ENCODE results near the gene ZNF423.

The ZNF423 gene

DNA sequence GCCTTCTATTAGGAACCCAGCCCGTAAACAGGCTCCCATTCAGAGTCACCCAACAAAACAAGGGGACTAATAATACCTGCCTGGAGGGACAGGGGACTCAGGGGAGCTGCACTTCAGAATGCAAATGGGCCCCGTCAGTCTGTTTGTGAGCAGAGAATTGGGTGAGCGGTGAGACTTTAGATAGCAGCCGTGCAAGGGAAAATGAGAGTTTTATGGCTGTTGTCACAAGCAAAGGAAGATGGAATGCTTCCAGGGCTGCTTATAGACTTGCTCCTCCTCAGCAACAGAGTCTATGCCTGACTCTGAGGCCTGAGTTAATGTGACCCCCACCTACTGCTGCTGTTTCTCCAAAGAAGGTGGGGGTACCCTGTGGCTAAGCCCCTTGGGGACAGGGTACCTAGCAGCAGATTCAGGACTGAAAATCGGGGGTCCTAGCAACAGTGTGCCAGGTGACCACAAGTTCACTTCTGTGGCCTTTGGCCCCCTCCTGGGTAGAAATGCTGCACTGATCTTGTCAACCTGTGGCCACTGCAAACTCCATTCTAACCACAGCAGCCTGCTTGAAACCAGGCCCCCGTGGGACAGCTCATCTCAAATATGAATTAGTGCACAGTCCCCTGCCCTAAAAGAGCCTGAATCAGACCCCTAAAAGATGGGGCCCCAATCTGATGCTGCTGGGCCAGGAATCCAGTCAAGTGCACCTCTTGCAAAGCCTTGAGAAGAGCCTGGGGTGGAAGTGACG lies 355.9 kb downstream of the ZNF423 start:
- DNase-seq: no peak

DNA sequence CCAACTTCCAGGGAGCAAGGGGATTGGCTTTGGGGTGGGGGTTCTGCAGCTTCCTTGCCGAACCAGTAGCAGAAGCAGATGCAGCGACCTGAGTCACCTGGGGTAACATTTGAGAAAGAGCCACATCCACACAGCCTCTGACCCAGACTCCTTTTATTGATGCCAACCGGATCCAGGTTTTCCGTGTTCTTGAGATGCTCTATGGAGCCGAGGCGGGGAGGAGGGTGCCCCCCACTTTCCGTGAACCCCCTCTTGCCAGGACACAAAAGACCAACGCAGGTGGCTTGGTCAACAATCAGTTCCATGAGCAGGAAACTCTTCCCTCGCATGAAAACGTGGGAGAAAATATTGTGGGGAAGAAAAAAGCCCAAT lies 356.5 kb downstream of the ZNF423 start:
- no peak for DNase-seq

DNA sequence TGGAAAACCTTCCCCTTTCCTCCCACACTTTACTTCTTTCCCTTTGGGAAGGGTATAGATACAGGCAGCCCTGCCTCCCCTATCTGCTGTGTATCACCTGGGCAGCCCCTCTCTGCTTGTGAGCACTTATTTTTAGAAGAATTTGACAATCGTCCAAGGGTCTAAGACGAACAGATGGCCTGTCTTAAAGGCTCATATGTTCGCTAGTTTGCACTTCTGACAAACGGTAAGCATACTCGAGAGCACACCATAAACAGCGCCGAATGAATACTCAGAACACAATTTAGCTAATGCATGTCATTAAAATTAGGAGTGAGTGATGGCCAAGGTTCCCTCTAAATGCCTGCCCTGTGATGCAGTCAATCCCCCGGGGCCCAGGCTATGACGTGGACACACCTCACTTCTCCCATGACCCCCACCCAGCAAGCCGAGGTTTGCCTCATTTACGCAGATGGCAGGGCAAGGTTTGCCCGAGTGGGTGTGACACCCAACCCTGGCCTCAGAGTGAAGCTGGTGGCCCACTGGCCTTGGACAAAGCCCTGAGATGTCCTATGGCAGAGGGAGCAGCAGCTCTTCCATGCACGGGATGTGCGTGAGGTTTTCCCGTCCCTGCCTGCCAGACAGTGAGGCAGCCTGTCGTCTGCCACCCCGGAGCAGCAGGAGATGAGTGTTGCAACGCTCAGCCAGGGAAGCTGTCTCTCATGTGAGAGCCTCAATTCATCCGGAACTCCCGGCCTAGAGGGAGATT lies 357.1 kb downstream of the ZNF423 start:
- no peak for DNase-seq

DNA sequence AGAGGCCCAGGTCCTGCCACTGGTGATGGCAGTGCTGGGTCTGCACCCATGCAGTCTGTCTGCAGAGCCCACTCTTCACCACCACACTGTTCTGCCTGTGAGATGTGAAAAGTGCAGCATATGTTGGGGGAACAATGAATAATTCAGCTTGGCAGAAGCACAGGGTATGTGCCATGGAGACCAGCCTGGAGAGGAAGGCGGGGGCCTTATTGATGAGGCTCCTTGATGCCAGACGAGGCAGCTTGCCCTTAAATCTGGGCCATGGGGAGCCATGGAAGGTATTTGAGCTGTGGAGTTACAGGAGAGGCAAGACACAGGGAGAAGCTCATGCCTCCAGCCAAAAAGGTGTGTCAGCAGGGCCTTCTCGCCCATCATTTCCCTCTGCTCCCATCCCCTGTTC lies 357.6 kb downstream of the ZNF423 start:
- DNase-seq: no peak

GRCh38 chr16:49497466-49497865 lies 358.4 kb downstream of the ZNF423 start:
- DNase-seq: no peak

- DNase-seq: no peak
These were observed 359.3 kb downstream of the ZNF423 start for GRCh38 chr16:49496656-49497055.

GRCh38 chr16:49495596-49496355 lies 360.1 kb downstream of the ZNF423 start:
- DNase-seq: no peak

- DNase-seq: no peak
These were observed 360.9 kb downstream of the ZNF423 start for GRCh38 chr16:49494891-49495566.

GRCh38 chr16:49494474-49494873 lies 361.4 kb downstream of the ZNF423 start:
- no peak for DNase-seq

DNA sequence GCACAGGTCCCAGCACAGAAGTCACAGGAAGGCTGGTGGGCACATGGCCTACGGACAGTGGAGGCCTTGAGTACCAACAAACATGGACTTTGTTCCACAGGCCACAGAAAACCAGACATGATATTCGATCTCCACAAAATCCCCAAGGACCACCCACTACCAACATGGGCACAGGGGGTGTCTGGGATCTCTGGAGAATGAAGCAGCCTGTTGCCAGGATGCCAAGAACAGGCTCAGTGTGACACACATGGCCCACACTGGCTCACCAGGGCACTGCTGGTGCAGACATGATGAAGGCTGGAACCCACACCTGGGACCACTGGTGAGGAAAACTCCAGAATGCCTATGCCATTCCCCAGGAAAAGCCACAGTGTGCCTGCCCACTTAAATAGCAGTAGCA lies 362.1 kb downstream of the ZNF423 start:
- no peak for DNase-seq

- DNase-seq: no peak
These were observed 362.9 kb downstream of the ZNF423 start for GRCh38 chr16:49492896-49493626.

DNA sequence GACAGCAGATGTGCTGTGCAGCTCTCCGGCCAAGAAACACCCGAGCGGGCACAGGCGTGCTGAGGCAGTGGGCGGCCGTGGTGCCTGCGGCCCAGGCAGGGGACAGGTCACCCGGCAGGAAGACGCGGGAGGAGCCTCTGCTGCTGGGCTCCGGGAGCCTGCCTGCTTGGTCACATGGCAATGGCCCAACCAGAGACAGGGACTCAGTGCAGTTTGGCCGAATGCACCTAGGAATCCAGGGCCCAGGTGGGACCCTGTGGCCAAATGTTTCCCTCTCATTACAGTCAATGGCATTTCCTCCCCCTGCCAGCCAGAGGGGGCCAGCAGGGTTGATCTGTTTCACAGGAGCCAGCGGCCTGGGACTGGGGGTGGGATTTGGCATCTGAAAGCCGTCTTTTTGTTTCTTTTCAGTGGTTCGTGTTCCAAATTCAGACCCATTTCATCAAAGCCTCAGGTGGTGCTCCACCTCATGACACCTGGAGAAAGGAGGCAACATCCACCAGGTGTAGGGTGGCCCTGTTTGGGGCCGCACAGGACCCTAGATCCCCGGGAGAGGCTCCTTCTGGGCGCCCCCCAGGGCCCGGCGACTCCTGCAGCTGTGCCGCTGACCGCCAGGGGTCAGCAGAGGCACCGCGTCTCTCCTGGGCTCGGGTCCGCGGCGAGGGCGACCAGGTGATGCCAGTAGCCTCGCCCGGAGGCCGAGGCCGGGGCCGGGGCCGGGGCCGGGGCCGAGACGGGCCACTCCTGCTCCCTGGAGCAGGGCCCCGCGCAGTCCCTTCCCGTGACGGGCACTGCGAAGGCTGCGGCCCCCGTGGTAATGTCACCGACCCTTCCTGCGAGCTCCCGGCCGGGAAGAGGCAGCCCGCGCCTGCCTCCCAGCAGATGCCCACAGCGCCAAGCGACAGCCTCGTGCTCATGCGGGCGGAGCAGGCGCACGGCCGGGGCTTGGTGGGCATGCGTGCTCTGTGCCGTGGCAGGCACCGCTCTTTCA lies 363.8 kb downstream of the ZNF423 start:
- DNase-seq: peak; percentile 23

DNA sequence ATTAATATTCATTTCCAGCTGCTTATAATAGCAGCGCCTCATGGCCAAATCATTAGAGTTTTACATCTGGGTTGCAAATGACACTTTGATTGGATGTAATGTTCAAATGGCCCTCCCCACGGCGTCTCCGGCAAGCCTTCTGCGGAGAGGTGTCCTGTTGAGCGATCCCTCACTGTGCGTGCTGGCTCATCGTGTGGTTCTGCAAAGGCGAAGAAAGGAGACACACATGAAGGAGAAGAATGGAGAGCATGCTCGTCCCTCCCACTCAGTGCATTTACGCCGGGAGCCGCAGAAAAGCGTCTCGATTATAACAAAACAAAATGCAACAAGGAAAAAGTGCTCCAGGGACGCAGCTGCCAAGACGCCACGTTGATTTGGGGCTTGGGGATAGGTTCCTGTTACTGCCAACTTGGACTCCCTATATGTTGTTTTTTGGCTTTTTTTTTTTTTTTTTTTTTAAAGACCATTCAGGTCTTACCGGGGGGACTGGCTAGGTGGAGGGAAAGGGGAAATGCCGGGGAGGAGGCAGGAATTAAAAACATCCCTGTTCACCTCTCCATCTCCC lies 364.7 kb downstream of the ZNF423 start:
- DNase-seq: no peak

DNA sequence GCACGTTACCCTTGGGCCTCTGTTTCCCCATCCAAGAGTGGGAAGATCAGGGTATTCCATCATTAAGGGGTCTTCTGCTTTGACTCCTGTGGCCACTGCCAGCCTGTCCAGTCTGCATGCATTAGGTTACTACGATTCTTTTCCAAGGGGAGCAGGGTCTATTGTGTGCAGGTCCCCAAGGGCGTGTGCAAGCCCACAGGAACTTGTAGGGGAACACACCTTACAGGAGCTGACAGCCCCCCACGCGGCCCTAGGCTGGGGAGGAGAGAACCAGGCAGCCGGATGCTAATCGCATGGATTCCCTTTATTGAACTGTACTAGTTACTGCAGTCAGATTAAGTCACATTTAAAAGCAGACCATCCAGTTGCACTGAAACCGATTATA lies 365.6 kb downstream of the ZNF423 start:
- DNase-seq: no peak

DNA sequence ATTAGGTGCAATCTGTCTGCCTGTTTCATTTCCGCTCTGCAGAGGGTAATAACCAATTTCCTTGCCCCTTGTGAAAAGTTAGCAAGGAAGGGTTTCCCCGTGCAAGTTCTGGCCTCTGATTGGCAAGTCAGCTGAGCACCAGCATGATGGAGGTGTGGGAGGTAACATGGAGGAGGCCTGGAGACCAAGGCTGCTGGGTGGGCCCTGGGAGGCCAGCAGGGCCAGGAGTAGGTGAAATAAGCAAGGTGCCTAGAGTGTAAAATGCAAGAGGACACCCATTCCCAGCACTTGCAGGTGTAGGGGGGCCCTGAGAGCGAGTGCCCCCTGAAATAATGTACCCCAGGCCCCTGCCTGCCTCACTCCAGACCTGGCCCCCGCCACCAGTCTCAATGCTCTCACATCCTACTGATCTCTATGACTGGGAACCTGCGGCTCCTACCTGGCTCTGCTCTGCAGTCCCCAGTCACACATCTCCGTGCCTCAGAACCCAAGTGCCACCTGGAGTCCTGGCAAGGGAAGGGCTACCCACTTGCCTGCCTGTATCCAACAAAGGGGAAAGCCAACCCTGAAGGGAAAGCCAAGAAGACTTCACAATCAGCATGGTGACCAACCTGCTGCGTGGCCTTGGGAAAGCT lies 366.1 kb downstream of the ZNF423 start:
- peak; percentile 33 for DNase-seq

DNA sequence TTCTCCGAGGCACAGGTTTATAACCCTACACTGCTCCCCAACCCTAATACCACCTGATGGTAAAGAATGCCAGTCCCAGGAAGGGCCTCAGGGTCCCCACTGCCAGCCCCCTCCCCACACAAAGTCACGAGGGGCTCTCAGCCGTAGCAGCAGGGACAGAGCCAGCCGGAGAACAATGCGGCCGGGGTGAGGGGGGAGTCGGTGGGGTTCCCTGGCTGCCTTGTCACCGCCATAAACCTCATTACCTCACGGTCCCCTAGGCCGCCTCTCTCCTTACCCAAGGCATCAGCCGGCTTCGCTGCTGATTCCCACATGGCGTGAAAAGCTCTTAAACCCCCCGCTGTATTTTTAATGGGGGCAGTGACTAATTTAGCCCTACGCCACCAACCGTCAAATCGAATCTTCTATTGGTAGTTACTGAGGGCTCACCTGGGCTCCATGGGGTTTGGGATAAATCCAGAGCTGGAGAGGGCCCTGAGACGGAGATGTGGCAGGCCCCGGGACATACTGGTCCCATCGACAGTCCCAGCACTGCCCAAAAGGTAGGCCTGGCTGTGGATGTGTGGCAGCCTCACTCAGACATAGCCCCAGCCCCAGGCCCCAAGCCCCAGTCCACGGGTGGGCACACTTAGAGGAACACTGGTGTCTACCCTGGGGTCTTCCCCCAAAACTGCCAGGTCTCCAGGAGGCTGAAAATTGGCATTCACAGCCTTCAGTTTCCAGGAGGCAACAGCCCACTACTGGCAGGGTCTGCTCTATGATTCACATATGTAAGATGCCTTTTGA lies 367.0 kb downstream of the ZNF423 start:
- DNase-seq: no peak

DNA sequence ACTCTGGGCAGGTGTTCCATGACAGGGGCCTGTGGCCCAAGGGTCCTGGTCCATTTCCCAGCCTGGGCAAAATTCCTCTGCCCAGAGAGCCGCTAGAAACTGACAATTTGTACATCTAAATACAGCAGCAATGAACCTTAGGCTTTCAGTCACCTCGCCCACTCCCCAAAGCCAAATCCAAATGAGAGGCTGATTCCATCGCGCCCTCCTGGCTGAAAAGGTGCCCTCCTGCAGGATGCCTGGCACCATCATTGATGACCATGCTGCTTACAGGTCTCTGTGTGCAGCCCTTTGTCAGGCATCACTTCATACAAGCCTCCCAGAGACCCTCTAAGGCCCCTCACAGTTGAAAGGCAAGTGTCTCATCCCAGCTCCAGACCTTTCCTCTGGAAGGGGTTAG lies 367.6 kb downstream of the ZNF423 start:
- DNase-seq: no peak

- DNase-seq: no peak
These were observed 368.2 kb downstream of the ZNF423 start for GRCh38 chr16:49487746-49488145.

- no peak for DNase-seq
These were observed 369.5 kb downstream of the ZNF423 start for GRCh38 chr16:49486400-49486799.

DNA sequence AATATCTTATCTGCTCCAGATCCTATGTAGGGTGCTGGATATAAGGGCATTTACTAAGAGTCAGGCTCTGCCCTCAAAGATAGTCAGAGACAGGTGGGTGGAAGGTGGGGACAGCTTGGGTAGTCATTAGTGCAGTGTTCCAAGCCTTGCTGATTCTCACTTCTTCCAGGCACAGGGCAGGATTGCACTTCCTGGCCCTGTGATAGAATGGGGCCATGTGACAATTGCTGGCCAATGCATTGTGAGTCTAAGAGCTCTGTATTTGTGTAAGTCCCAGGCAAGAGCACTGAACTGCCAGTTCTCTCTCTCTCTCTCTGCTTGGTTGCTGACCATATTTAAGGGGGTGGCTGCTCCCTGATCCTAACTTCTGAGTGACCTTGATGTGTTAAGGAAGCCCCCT lies 370.2 kb downstream of the ZNF423 start:
- DNase-seq: no peak

Data from NCI-H146 (cell line).